ENCODE data around the gene REL.

Gene REL

GRCh38 chr2:60891180-60891579, 9.8 kb downstream of the REL start:
- H2AFZ ChIP-seq (ENCODE audit: insufficient read depth, low read length, poor library complexity) = no peak overlapping the region
- no peak overlapping the region for H3K9ac ChIP-seq (ENCODE audit: low read length)
- H2BK120ac ChIP-seq (ENCODE audit: insufficient read depth, low read length, poor library complexity) = no peak overlapping the region
- no peak overlapping the region for H3K23ac ChIP-seq (ENCODE audit: low read length)
- H3K4me2 ChIP-seq (ENCODE audit: low read length) = no peak overlapping the region
- no peak overlapping the region for H4K12ac ChIP-seq (ENCODE audit: low read depth, low read length)
- no peak overlapping the region for H4K91ac ChIP-seq (ENCODE audit: low read depth, low read length)
- WGBS (ENCODE audit: extremely low coverage, insufficient coverage, insufficient read length) = no CpG with 5 or more reads among the region's 3 CpGs
- no peak for DNase-seq
- no peaks in the 10 kb centered on the region for H3K9me3 ChIP-seq (ENCODE audit: insufficient read depth, low read depth, low read length)
- no peaks in the 10 kb centered on the region for H3K79me1 ChIP-seq (ENCODE audit: low read length)
- H2AK5ac ChIP-seq (ENCODE audit: low read length) = no peak overlapping the region
- H3K4me1 ChIP-seq (ENCODE audit: control insufficient read depth in 1 of 2, insufficient read depth in 2 of 2, low read length in 2 of 2) = no peaks in the 10 kb centered on the region
- H3K36me3 ChIP-seq (ENCODE audit: control insufficient read depth in 1 of 2, insufficient read depth in 2 of 2, low read length in 2 of 2) = peaks cover 2 to 7% of the 10 kb centered on the region in 2 experiments
- no peak overlapping the region for H2BK5ac ChIP-seq (ENCODE audit: low read depth, low read length, poor library complexity)
- H4K8ac ChIP-seq (ENCODE audit: low read depth, low read length) = no peak overlapping the region
- H2BK12ac ChIP-seq (ENCODE audit: low read length) = no peak overlapping the region
- no peak overlapping the region for H3K4ac ChIP-seq (ENCODE audit: low read depth, low read length)
- H3K27me3 ChIP-seq (ENCODE audit: insufficient read depth, low read length) = no peaks in the 10 kb centered on the region
- no peak overlapping the region for H3K14ac ChIP-seq (ENCODE audit: low read length)
- H3K18ac ChIP-seq (ENCODE audit: low read length) = no peak overlapping the region
- no peak overlapping the region for H3K4me3 ChIP-seq (ENCODE audit: low read depth, low read length)
- H3K27ac ChIP-seq (ENCODE audit: low read depth, low read length) = no peak overlapping the region
- no peaks in the 10 kb centered on the region for H3K79me2 ChIP-seq (ENCODE audit: control insufficient read depth, insufficient read depth, low read length, poor library complexity)

- H4K12ac ChIP-seq (ENCODE audit: low read depth, low read length) = no peak overlapping the region
- no peak overlapping the region for H2AK5ac ChIP-seq (ENCODE audit: low read length)
- no peak overlapping the region for H3K23ac ChIP-seq (ENCODE audit: low read length)
- peaks cover 5 to 10% of the 10 kb centered on the region in 2 experiments for H3K36me3 ChIP-seq (ENCODE audit: control insufficient read depth in 1 of 2, insufficient read depth in 2 of 2, low read length in 2 of 2)
- no CpG with 5 or more reads among the region's 1 CpG for WGBS (ENCODE audit: extremely low coverage, insufficient coverage, insufficient read length)
- H3K18ac ChIP-seq (ENCODE audit: low read length) = no peak overlapping the region
- no peak overlapping the region for H2BK12ac ChIP-seq (ENCODE audit: low read length)
- DNase-seq = no peak
- no peak overlapping the region for H4K8ac ChIP-seq (ENCODE audit: low read depth, low read length)
- no peak overlapping the region for H2BK5ac ChIP-seq (ENCODE audit: low read depth, low read length, poor library complexity)
- H3K4me1 ChIP-seq (ENCODE audit: control insufficient read depth in 1 of 2, insufficient read depth in 2 of 2, low read length in 2 of 2) = no peaks in the 10 kb centered on the region
- H4K91ac ChIP-seq (ENCODE audit: low read depth, low read length) = no peak overlapping the region
- H3K9me3 ChIP-seq (ENCODE audit: insufficient read depth, low read depth, low read length) = no peaks in the 10 kb centered on the region
- H3K27ac ChIP-seq (ENCODE audit: low read depth, low read length) = no peak overlapping the region
- H3K4ac ChIP-seq (ENCODE audit: low read depth, low read length) = no peak overlapping the region
- H3K79me2 ChIP-seq (ENCODE audit: control insufficient read depth, insufficient read depth, low read length, poor library complexity) = no peaks in the 10 kb centered on the region
- no peaks in the 10 kb centered on the region for H3K79me1 ChIP-seq (ENCODE audit: low read length)
- H3K27me3 ChIP-seq (ENCODE audit: insufficient read depth, low read length) = no peaks in the 10 kb centered on the region
- no peak overlapping the region for H2AFZ ChIP-seq (ENCODE audit: insufficient read depth, low read length, poor library complexity)
- H3K14ac ChIP-seq (ENCODE audit: low read length) = no peak overlapping the region
- H3K4me3 ChIP-seq (ENCODE audit: low read depth, low read length) = no peak overlapping the region
- H3K4me2 ChIP-seq (ENCODE audit: low read length) = no peak overlapping the region
- H3K9ac ChIP-seq (ENCODE audit: low read length) = no peak overlapping the region
- no peak overlapping the region for H2BK120ac ChIP-seq (ENCODE audit: insufficient read depth, low read length, poor library complexity)
Measured at GRCh38 chr2:60898567-60898966, 17.2 kb downstream of the REL start.

- DNase-seq = no peak
- Histone ChIP-seq H4K12ac (ENCODE audit: low read depth, low read length) (no peak overlapping the region), H3K36me3 (ENCODE audit: control insufficient read depth in 1 of 2, insufficient read depth in 2 of 2, low read length in 2 of 2) (peaks cover 5 to 11% of the 10 kb centered on the region in 2 experiments), H3K79me2 (ENCODE audit: control insufficient read depth, insufficient read depth, low read length, poor library complexity) (no peaks in the 10 kb centered on the region), H3K4me1 (ENCODE audit: control insufficient read depth in 1 of 2, insufficient read depth in 2 of 2, low read length in 2 of 2) (no peaks in the 10 kb centered on the region), H3K27ac (ENCODE audit: low read depth, low read length) (no peak overlapping the region), H3K18ac (ENCODE audit: low read length) (no peak overlapping the region), H3K9me3 (ENCODE audit: insufficient read depth, low read depth, low read length) (no peaks in the 10 kb centered on the region), H3K27me3 (ENCODE audit: insufficient read depth, low read length) (no peaks in the 10 kb centered on the region), H3K9ac (ENCODE audit: low read length) (no peak overlapping the region), H2BK120ac (ENCODE audit: insufficient read depth, low read length, poor library complexity) (no peak overlapping the region), H3K4me3 (ENCODE audit: low read depth, low read length) (no peak overlapping the region), H4K8ac (ENCODE audit: low read depth, low read length) (no peak overlapping the region), H2AFZ (ENCODE audit: insufficient read depth, low read length, poor library complexity) (no peak overlapping the region), H3K23ac (ENCODE audit: low read length) (no peak overlapping the region), H3K14ac (ENCODE audit: low read length) (no peak overlapping the region), H2BK12ac (ENCODE audit: low read length) (no peak overlapping the region), H3K79me1 (ENCODE audit: low read length) (no peaks in the 10 kb centered on the region), H2AK5ac (ENCODE audit: low read length) (no peak overlapping the region), H4K91ac (ENCODE audit: low read depth, low read length) (no peak overlapping the region), H3K4ac (ENCODE audit: low read depth, low read length) (no peak overlapping the region), H3K4me2 (ENCODE audit: low read length) (no peak overlapping the region), H2BK5ac (ENCODE audit: low read depth, low read length, poor library complexity) (no peak overlapping the region)
- WGBS (ENCODE audit: extremely low coverage, insufficient coverage, insufficient read length) = no CpG with 5 or more reads among the region's 6 CpGs
Measured at GRCh38 chr2:60899230-60899891, 18.0 kb downstream of the REL start.

GRCh38 chr2:60899892-60900249, 18.5 kb downstream of the REL start:
- Histone ChIP-seq H4K91ac (ENCODE audit: low read depth, low read length) (no peak overlapping the region), H4K8ac (ENCODE audit: low read depth, low read length) (no peak overlapping the region), H3K4me3 (ENCODE audit: low read depth, low read length) (no peak overlapping the region), H3K4me1 (ENCODE audit: control insufficient read depth in 1 of 2, insufficient read depth in 2 of 2, low read length in 2 of 2) (no peaks in the 10 kb centered on the region), H3K18ac (ENCODE audit: low read length) (no peak overlapping the region), H3K36me3 (ENCODE audit: control insufficient read depth in 1 of 2, insufficient read depth in 2 of 2, low read length in 2 of 2) (peaks cover 5 to 11% of the 10 kb centered on the region in 2 experiments), H3K9ac (ENCODE audit: low read length) (no peak overlapping the region), H4K12ac (ENCODE audit: low read depth, low read length) (no peak overlapping the region), H3K23ac (ENCODE audit: low read length) (no peak overlapping the region), H2AK5ac (ENCODE audit: low read length) (no peak overlapping the region), H3K14ac (ENCODE audit: low read length) (no peak overlapping the region), H3K4ac (ENCODE audit: low read depth, low read length) (no peak overlapping the region), H2BK120ac (ENCODE audit: insufficient read depth, low read length, poor library complexity) (no peak overlapping the region), H2AFZ (ENCODE audit: insufficient read depth, low read length, poor library complexity) (no peak overlapping the region), H3K79me2 (ENCODE audit: control insufficient read depth, insufficient read depth, low read length, poor library complexity) (no peaks in the 10 kb centered on the region), H3K27ac (ENCODE audit: low read depth, low read length) (no peak overlapping the region), H3K27me3 (ENCODE audit: insufficient read depth, low read length) (no peaks in the 10 kb centered on the region), H3K79me1 (ENCODE audit: low read length) (no peaks in the 10 kb centered on the region), H2BK5ac (ENCODE audit: low read depth, low read length, poor library complexity) (no peak overlapping the region), H3K4me2 (ENCODE audit: low read length) (no peak overlapping the region), H3K9me3 (ENCODE audit: insufficient read depth, low read depth, low read length) (no peaks in the 10 kb centered on the region), H2BK12ac (ENCODE audit: low read length) (no peak overlapping the region)
- DNase-seq = no peak
- WGBS (ENCODE audit: extremely low coverage, insufficient coverage, insufficient read length) = no CpG with 5 or more reads among the region's 1 CpG

All from trophoblast cell (in vitro differentiated cells and primary cell).